Hepatic stellate cell (primary cell): ENCODE measurements around the gene ARHGAP26.

Experiments used
- DNase-seq: peaks from one replicate; pipeline ENCODE4 v3.0.0; 2011; ENCODE audit warnings: low spot score

Gene ARHGAP26

DNA sequence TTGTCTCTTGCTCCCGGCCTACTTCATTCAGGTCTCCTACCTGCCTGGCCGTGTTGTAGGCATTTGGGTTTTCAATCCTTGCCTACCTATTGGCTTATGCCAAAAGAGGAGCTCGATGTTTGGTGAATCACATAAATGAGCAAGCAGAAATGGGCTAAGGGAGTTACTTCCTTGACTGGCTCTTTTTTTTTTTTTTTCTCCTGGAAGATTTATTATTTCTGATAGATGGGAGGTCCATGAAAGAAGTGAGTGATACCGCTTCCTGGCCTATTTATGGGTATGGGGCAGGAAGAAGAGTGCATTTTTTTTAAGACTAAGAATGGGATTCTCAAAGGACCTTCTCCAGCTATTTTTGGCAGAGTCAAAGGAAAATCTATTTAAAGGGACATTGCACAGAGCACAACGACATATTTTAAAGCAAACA is 294.1 kb downstream of the ARHGAP26 start:
- DNase-seq = peak; percentile 57

DNA sequence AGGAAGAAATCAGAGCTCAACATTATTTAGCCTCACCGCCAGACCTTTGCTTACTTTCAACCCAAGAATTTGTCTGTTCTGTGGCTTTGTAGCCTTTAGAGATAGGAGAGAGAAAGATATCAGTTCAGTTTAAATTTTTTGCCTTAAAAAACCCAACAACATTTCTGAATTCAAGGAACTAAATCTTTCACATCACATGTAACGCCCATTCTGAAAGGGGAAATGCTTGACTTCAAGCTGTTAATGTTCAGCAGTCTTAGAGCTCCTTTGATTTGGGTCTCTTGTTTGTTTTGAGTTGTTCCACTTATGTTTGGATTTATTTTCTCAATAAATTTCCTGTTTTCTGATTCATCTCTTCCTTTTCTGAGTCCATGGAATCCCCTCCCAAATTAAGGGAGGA is 294.5 kb downstream of the ARHGAP26 start:
- DNase-seq = no peak

- no peak for DNase-seq
These were observed 295.2 kb downstream of the ARHGAP26 start for GRCh38 chr5:143065185-143065965.

GRCh38 chr5:143065996-143066522 is 295.9 kb downstream of the ARHGAP26 start:
- DNase-seq = no peak

DNA sequence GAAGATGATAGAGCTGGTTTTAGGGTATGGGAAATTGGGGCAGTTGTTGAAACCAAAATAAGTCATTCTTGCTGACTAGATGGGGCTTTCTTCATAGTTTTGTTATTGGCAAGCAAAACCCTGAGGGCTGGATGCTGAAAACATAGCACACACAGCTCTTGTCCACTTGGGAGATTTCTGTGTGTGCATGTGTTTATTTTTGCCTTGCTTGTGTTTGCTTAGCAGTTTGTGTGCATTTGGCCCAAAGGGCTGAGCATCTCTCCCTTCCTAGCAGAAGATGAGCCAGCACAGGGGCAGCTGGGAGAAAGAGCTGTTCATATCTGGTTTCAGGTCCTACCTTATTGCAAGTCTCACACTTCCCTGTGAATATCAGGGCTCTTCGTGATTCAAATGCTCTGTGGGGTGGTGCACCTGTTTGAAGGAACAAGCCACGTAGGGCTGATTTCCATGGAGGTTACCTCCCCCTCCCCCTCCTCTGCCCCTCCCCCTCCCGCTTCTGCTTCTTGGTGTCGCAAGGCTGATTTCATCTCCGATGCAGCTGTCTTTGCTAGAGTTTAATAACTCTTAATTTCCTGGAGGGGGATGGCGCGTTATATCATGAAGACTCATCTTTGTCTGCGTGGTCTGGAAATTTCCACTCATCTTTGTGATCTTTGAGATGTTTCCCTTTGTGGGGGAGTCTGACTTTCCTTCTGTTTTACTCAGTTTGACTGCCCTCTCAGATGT is 296.5 kb downstream of the ARHGAP26 start:
- DNase-seq = no peak

DNA sequence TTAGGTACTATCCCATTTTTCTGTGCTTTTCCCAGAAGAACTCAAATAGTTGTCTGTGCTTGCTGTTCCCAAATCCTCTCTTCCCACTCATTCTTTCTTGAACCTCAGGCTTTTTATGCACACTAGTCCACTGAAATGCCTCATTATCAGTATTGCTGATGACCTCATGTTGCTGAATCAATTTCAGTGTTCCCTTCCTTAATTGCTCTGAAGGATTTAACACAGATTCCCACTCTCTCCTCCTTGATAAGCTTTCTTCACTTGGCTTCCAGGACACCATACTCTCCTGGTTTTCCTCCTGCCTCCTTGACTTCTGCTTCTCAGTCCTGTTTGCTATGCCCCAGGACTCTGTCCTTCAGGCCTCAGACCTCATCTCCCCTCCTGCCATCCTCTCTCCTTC is 298.5 kb downstream of the ARHGAP26 start:
- no peak for DNase-seq

DNA sequence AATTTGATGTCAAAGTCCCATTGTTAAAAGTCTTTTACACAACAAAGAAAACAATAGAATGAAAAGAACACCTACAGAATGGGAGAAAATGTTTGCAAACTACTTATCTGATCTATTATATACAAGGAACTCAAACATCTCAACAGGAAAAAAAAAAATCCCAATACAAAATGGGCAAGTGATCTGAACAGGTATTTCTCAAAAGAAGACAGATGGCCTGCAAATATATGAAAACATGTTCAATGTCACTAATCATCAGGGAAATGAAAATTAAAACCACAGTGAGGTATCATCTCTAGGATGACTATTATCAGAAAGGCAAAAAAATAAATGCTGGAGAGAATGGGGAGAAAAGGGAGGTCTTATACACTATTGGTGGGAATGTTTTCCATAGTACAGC is 301.8 kb downstream of the ARHGAP26 start:
- DNase-seq = no peak

DNA sequence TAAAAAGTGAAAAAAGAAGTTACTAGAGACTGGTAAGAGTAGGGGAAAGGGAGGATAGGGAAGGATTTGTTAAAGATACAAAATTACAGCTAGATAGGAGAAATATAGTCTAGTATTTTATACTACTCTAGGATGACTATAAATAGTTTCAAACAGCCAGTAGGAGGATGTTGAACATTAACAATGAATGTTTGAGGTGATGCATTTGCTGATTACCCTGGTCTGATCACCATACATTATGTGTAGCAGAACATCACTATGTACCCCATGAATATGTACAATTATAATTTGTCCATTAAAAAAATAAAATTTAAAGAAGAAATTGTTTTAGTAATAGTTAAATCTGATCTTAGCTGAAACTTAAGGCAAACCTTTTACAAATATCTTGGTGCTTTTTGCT is 302.6 kb downstream of the ARHGAP26 start:
- no peak for DNase-seq

DNA sequence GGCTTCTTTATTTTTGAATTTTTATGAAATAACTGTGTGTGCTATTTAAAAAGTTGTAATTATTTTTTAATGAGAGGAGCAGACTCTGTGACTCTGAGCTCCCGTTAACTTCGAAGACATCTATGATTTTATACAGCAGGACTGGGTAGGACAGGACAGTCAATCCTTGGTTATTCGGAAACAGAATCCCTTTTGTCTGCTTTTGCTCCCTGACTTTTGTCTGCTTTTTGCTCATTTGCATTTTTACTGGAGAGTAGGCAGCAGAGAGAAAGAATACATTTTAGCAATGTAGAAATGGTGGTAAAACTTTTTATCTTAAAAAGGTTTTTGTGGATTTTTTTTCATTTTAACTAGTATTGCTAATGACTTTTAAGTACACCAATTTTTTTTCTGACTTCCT is 303.6 kb downstream of the ARHGAP26 start:
- no peak for DNase-seq

DNA sequence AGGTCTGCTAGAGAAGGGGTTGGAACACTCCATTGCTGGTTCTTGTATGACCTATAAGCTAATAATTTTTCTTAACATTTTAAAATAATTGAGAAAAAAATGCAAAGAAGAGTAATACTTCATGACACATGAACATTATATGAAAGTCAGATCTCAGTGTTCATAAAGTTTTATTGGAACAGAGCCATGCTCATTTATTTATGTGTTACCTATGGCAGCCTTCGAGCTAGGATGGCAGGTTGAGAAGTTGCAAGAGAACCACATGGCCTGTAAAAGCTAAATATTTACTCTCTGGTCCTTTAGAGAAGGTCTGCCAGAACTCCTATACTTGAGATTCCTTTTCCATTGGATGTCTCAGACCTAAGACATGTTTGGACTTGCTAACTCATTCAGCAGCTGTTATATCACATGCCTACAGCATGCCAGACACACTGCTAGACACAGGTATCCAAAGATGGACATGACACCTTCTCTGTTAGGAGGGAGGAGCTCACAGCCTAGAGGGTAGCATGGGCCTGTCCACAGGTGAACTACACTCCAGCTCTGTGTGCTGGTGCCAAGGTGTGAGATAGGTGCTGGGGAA is 304.3 kb downstream of the ARHGAP26 start:
- DNase-seq = no peak

GRCh38 chr5:143076377-143076776 is 306.2 kb downstream of the ARHGAP26 start:
- no peak for DNase-seq

DNA sequence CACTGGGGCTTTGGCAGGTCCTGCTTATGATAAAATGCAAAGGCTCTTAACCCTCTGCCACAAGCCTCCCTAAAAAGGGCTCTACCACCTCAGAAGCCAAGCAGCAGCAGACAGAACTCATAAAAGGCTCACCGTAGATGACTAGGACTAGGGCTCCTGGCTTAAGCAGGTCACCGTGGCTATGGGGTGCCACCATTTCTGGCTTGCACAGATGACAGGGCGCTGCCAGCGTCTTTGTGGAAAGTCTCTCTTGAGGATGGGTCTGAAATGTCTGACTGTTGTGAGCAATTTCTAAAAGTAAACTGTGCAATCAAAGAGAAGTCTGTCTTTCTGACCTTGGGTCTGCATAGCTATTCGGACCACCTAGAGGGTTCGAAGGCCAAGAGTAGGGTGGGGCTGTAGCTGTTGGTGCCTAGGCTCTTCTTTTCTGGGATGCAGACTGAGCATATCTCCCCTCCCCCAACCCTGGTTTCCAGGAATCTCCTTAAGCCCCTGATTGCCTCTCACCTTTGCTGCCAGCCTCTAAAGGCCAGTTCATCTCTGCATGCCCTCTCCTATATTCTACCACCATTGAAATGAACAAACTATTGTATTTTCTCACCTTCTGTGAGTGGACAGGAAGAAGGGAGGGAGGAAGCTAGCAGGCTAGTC is 307.4 kb downstream of the ARHGAP26 start:
- DNase-seq = no peak

DNA sequence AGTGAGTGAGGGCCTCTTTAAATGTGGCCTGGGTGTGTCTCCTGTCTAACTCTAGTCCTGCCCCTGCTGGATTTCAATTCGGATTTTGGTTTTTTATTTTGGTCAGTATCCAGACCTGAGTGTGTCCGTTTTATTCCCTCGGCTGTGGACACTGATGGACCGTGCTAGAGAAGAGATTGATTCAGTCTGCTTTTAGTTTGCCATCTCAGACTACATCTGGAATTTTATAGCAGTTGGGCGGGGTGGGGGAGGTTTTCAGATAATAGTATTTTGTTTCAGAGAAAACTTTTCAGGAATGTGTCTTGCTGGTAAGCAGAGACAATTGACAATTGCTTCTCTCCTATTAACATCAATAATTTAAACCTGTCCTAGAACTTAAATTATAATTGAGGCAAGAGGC is 308.1 kb downstream of the ARHGAP26 start:
- no peak for DNase-seq

GRCh38 chr5:143078971-143079370 is 308.8 kb downstream of the ARHGAP26 start:
- DNase-seq = no peak

DNA sequence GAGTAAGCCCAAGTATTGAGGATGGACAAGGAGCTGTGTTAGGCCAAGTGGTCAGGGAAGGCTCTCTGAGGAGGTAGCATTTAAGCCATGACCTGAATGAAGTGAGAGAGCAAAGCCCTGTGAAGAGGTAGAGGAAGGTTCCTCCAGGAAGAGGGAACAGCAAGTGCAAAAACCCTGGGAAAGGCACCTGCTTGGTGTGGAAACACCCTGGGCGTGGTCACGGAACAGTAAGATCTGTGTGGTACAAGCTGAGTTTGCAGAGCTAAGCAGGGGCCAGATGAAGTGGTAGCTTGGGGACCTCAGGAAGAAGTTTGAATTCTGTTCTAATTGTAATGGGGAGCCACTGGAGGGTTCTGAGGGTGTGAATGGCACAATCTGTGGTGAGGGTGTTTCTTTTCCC is 310.2 kb downstream of the ARHGAP26 start:
- DNase-seq = no peak

GRCh38 chr5:143080982-143081381 is 310.8 kb downstream of the ARHGAP26 start:
- DNase-seq = no peak

DNA sequence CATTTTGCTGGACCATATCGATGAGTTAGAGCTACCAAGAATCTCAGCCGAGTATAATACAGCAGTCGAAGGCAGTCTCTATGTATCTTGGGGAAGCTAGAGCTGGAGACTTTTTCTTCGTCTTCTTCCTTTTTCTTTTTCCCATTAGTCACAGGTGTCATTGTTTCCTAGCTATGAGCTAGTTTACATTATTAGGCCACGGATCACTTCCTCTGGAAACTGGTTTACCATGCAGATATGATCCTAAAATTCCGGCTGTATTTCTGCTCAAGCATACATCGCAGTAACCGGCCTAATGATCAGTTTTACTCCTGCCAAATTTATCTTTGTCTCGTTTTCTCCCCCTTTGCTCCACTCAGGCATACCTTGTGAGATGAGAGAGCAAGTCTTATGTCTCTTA is 312.8 kb downstream of the ARHGAP26 start:
- no peak for DNase-seq

- no peak for DNase-seq
These were observed 314.2 kb downstream of the ARHGAP26 start for GRCh38 chr5:143084407-143084806.

- no peak for DNase-seq
These were observed 315.2 kb downstream of the ARHGAP26 start for GRCh38 chr5:143085319-143085917.

DNA sequence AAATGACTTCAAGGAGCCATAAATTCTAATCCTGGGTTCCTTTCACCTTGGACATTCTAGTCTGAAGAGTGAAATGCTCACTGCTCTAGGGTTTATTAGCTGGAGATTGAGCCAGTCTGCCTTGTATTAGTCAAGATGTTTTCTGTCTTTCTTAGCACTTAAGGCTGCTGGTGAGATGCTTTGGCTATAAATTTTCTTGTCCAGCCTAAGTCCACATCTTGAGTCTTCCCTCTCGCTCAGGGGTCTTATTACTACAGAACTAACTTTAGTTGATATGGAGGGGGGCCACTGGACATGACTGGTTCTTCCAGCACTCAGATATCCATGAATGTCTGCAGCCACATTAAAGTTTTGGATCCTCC is 316.4 kb downstream of the ARHGAP26 start:
- no peak for DNase-seq

GRCh38 chr5:143086908-143087637 is 316.9 kb downstream of the ARHGAP26 start:
- peak; percentile 30 for DNase-seq
